ENCODE measurements around the gene CNIH4.
A peak's percentile ranks its signal among the peaks of the same experiment; 100 is the strongest.
"Not testable (repeated sequence)": the region's sequence is repeated elsewhere in the genome, so short reads cannot be mapped to it uniquely, and the experiment has no call there.

Gene CNIH4

DNA sequence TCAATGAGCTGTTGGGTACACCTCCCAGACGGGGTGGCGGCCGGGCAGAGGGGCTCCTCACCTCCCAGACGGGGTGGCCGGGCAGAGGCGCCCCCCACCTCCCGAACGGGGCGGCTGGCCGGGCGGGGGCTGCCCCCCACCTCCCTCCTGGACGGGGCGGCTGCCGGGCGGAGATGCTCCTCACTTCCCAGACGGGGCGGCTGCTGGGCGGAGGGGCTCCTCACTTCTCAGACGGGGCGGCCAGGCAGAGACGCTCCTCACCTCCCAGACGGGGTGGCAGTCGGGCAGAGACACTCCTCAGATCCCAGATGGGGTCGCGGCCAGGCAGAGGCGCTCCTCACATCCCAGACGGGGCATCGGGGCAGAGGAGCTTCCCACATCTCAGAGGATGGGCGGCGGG is 7.0 kb upstream of the CNIH4 start:
- DNase-seq: not testable (repeated sequence)

GRCh38 chr1:224352436-224353085 is 4.1 kb upstream of the CNIH4 start:
- not testable (repeated sequence) for DNase-seq

DNA sequence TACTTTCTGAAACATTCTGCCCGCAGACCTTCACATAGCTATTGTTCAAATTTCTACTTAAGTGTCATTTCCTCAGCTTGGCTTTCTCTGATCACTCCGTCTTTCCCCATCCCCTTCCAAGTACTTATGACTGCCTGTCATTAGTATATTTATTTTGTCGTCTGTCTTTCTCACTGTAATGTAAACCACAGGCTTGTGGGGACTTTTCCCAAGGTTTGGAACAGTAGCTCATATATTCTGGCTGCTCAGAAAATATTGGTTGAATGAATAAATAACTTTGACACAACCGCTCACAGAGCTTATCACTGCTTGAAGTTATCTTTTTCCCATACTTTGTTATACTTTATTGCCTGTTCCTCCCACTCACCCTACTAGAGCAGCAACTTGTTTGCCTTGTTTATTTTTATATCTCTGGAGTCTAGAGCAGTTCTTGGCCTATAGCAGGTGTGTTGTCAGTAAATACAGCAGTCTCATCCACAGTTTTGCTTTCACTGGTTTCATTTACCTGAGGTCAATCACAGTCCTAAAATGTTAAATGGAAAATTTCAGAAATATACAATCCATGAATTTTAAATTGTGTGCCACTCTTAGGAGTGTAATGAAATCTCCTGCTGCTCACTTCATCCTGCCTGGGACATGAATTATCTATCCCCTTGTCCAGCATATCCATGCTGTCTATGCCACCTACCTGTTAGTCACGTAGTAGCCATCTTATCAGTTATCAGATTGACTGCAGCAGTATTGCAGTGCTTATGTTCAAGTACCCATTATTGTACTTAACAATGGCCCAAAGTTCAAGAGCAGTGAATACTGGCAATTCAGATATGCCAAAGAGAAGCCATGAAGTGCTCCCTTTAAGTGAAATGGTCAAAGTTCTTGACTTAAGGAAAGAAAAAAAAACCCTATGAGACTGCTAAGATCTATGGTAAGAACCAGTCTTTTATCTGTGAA is 2.4 kb upstream of the CNIH4 start:
- DNase-seq: no peak

GRCh38 chr1:224357626-224358124 is 996 bp downstream of the CNIH4 start:
- DNase-seq: no peak

- DNase-seq: no peak
Observed at GRCh38 chr1:224358237-224358636, 1.6 kb downstream of the CNIH4 start.

- no peak for DNase-seq
Observed at GRCh38 chr1:224359207-224359606, 2.5 kb downstream of the CNIH4 start.

GRCh38 chr1:224368409-224368808 is 11.7 kb downstream of the CNIH4 start:
- no peak for DNase-seq

- no peak for DNase-seq
Observed at GRCh38 chr1:224373008-224373590, 16.4 kb downstream of the CNIH4 start.

DNA sequence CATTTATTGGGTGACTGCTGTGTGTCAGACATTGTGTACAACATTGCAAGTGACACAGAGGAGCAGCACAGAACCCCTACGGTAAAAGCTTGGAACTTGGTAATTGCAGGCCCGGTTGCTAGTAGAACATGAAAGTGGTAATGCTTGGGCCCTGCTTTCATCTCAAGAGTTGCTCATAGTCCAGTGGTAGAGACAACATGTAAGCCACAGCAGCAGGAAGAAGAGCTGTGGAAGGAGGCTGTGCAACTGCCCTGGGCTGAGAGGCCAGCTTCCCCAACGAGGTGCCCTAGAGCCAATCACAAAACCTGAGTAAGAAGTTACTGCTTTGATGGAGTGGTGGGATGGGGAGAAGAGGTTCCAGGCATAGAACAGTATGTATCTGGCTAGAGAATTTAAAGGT is 18.4 kb downstream of the CNIH4 start:
- no peak for DNase-seq

DNA sequence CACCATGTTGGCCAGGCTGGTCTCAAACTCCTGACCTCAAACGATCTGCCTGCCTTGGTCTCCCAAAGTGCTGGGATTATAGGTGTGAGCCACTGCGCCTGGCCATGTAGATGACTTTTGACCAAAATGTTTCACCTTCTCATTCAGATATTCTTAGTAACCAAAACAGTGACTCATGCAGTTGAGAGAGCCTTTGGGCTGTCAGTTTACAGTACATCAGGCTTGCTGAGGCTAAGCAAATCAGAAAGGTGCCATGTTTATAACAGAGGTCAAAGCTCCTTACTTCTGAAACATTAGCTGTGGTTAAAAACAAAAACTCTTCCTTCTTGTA is 21.0 kb downstream of the CNIH4 start:
- DNase-seq: peak; percentile 45

GRCh38 chr1:224378855-224379631 is 22.4 kb downstream of the CNIH4 start:
- DNase-seq: no peak

GRCh38 chr1:224380003-224380402 is 23.3 kb downstream of the CNIH4 start:
- peak; percentile 71 for DNase-seq

DNA sequence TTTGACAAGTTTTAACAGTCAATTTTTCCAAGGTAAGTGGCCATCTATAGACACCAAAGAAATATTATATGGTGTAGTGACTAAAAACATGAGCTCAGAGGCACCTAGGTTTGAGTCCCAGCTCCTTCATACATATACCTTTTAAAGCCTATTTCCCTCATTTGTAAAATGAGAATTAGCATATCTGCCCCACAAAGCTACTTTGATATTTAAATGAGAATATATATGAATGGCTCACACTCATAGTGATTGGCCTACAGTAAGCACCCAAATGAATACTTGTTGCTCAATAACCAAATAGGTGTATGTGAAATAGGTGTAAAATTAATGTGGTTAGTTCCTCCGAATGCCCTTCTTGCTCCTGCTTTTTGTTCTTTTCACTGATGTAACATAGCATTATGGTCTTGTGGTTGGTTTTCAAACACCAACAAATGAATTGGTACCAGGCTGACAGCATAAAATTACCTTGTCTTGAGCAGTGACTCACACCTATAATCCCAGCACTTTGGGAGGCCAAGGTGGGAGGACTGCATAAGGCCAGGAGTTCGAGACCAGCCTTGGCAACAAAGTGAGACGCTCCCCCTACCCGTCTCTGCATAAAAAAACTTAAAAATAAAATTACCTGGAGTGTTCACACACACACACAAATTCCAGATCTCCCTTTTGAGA is 25.3 kb downstream of the CNIH4 start:
- peak; percentile 25 for DNase-seq

DNA sequence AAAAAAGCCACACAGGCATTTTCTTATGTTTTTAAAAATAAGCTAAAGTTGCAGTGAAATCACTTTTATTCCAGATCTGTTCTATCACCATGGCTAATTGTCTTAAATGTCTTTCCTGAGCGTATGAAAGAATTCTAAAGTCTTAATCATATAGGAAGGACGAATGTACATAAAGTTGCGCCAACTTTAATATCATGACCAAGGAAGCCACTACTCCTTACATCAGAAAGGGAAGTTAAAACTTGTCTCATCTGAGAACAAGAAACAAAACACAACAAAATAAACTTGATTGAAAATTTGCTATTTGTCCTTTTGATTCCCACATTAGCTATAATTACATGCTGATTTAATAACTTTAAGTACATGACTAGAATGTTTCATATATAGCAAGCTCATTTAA is 26.5 kb downstream of the CNIH4 start:
- DNase-seq: no peak

DNA sequence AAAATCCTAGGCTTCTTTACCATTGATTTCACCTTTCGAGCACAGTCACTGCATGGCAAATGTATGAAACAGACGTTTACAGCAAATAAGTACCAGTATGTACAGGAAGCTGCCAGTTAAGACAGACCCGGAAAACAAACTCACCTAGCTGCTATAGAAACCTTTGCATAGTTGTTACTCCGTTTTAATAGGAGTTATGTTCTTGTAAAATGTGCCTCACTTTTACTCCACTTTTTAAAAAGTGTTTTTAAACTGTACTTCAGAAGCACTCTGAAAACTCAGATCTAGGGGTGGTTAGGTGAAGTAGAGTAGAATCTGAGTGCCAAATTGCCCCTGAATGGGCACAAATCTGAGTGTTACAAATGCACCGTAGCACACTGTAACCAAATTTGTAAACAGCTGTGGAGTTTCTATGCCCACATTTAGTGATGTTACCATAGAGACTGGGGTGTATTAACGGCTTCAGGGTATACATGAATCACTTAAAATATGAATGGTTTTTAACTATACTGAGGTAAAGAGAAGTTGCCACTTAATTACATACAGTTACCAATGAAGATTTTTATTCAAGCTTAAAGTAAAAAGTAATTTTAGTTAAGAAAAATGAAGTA is 30.7 kb downstream of the CNIH4 start:
- DNase-seq: peak; percentile 57

DNA sequence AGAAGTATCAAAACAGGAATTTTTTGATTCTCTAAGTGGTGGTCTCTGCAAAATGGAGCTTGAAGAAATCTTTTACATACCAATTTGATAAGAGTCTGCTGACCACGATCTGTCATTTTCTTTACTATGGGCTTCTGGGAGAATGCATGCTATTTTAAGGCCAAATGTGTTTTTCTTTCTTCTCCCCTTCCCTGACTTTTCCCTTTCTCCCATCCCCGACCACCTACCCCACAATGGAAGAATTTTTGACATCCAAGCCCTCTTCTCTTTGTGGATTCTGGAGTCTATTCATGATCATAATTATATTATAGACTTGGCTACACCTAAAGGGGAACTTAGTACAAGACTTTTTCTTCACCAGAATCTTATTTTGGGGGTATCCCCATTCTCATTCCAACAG is 31.3 kb downstream of the CNIH4 start:
- no peak for DNase-seq

DNA sequence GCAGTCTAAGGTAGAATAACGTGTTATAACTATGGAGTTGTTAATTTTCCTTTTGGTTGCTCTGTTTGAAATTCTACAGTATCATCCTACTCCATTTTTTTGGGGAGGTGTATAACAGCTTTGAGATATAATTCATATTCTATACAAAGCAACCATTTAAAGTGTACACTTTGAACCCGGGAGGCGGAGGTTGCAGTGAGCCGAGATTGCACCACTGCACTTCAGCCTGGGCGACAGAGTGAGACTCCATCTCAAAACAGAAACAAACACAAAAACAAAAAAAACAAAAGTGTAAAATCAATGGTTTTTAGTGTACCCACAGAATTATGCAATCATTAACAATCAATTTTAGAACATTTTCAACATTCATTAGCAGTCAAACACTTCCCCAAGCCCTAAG is 33.8 kb downstream of the CNIH4 start:
- no peak for DNase-seq

DNA sequence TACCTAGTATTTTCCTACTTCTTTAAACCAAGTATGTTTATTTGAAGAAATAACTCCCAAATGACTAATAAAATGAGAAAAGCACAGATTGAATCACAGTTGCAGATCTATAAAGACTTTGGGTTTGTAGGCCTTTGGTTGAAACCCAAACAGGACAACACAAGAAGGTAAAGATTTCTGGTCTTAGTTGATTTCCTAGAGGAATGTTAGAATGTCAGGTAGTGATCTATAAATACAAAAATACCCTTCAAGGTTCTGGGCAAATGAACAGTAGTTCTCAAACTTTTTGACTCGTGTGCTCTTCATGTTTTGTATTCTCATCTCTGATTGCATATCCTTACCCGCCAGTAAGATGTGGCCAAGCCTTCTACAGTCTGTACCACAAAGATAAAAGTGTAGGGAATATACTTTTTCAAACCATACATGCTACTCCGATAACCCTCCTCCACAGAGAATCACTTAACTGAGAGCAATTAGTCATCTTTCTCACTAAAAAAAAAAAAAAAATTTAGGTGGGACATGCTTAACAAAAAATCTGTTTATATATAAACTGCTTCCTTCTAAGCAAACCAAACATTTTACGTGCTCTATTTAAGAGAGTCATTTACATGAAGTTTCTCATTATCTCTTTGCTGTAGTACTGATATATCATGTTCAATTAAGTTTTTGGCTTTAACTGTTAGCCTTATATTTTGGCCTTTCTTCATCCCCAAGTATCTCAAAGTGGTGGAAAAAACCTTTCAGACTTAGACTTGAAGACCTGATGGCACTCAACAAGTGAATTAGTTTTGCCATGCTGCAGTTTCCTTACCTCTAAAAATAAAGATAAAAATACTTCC is 36.0 kb downstream of the CNIH4 start:
- DNase-seq: no peak

GRCh38 chr1:224393294-224393693 is 36.6 kb downstream of the CNIH4 start:
- no peak for DNase-seq

DNA sequence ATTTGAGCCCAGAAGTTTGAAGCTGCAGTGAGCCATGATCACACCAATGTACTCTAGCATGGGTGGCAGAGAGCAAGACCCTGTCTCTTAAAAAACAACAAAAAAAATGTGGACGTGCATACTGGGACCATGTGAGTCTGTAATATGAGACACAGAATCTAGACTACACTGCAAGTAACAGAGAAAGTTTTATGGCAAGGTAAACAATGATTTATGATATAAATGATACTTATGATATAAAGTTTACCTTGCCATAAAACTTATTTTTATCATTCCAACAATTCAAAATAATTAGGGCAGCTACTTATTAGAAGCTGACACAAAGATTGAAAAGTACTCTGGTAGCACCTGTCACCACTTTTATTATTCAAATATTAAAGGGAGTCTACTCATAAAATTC is 43.2 kb downstream of the CNIH4 start:
- DNase-seq: no peak

DNA sequence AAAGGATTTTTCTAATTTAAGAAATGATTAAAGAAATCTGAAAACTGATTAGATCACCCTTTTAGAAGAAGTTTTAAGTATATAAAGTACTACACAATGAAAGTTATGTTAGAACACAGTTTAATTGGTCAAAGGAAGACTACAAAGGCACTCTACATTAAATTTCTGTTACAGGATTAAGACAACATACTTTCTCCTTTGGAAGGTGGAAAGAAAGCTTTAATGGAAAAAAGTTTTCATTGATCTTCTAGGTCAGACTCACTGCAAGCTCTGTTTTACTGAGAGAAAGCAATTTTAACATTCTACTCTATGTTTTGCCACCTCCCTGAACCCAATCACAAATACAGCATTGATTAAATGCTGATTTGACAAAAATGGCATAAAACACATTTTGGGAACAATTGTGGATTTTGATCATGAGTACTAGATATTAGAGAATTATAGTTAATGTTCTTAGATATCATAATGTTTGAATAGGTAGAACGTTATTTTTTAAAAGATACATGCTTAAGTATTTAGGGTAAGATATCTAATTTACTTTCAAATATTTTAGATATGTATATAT is 45.9 kb downstream of the CNIH4 start:
- DNase-seq: no peak

Data from CD4-positive, alpha-beta T cell treated with Interleukin-17A for 1 hour (primary cell).